BLaER1 (cell line): ENCODE data around the gene OR2A7.
"Not testable (repeated sequence)": the region's sequence is repeated elsewhere in the genome, so short reads cannot be mapped to it uniquely, and the experiment has no call there.

Experiments used
- H3K27ac ChIP-seq: shearing (Covaris generic); formaldehyde crosslinking; 2 replicates; pipeline ENCODE4 v1.8.1; 2022
- H3K27me3 ChIP-seq: shearing (Covaris generic); formaldehyde crosslinking; 2 replicates; pipeline ENCODE4 v1.8.1; 2022
- H3K36me3 ChIP-seq: shearing (Covaris generic); formaldehyde crosslinking; 2 replicates; pipeline ENCODE4 v1.8.1; 2022
- H3K4me1 ChIP-seq: shearing (Covaris generic); formaldehyde crosslinking; 2 replicates; pipeline ENCODE4 v1.8.1; 2022
- H3K4me2 ChIP-seq: shearing (Covaris generic); formaldehyde crosslinking; 2 replicates; pipeline ENCODE4 v1.8.1; 2022
- H3K4me3 ChIP-seq: shearing (Covaris generic); formaldehyde crosslinking; 2 replicates; pipeline ENCODE4 v1.8.1; 2022
- H3K9ac ChIP-seq: shearing (Covaris generic); formaldehyde crosslinking; 2 replicates; pipeline ENCODE4 v1.8.1; 2022
- H3K9me3 ChIP-seq: shearing (Covaris generic); formaldehyde crosslinking; 2 replicates; pipeline ENCODE4 v1.8.1; 2022
- H4K20me1 ChIP-seq: shearing (Covaris generic); formaldehyde crosslinking; 2 replicates; pipeline ENCODE4 v1.8.1; 2022

Gene OR2A7

GRCh38 chr7:144264692-144265091 lies at the start of gene OR2A7:
Gene OR2A7 (minus strand): TSS chr7:144264792. CDS start chr7:144259628, 5,164 bp downstream.
- not testable (repeated sequence) for H3K4me2 ChIP-seq, H3K4me1 ChIP-seq, H3K36me3 ChIP-seq, H3K9me3 ChIP-seq, H3K27me3 ChIP-seq, H4K20me1 ChIP-seq, H3K4me3 ChIP-seq, H3K27ac ChIP-seq, H3K9ac ChIP-seq

GRCh38 chr7:144311872-144312469 lies 47.4 kb upstream of the OR2A7 start, which contains the start of gene OR2A1:
Gene OR2A1 (plus strand): TSS chr7:144312419. CDS start chr7:144318125, 5,706 bp downstream.
- not testable (repeated sequence) for H3K9me3 ChIP-seq, H3K4me1 ChIP-seq, H3K4me3 ChIP-seq, H3K27me3 ChIP-seq, H3K9ac ChIP-seq, H3K27ac ChIP-seq, H3K36me3 ChIP-seq, H3K4me2 ChIP-seq, H4K20me1 ChIP-seq

GRCh38 chr7:144311218-144311617 lies 46.6 kb upstream of the OR2A7 start:
- not testable (repeated sequence) for H3K9ac ChIP-seq, H3K9me3 ChIP-seq, H3K4me1 ChIP-seq, H3K27me3 ChIP-seq, H3K27ac ChIP-seq, H3K4me3 ChIP-seq, H4K20me1 ChIP-seq, H3K36me3 ChIP-seq, H3K4me2 ChIP-seq

- not testable (repeated sequence) for H3K27ac ChIP-seq, H3K36me3 ChIP-seq, H3K27me3 ChIP-seq, H3K4me1 ChIP-seq, H3K4me2 ChIP-seq, H3K4me3 ChIP-seq, H3K9ac ChIP-seq, H3K9me3 ChIP-seq, H4K20me1 ChIP-seq
These were observed 45.1 kb upstream of the OR2A7 start for GRCh38 chr7:144309702-144310101.

- not testable (repeated sequence) for H3K4me2 ChIP-seq, H3K4me1 ChIP-seq, H3K27ac ChIP-seq, H4K20me1 ChIP-seq, H3K9me3 ChIP-seq, H3K27me3 ChIP-seq, H3K36me3 ChIP-seq, H3K4me3 ChIP-seq, H3K9ac ChIP-seq
These were observed 40.6 kb upstream of the OR2A7 start for GRCh38 chr7:144305156-144305555.

GRCh38 chr7:144303607-144304006 lies 39.0 kb upstream of the OR2A7 start:
- H3K27ac ChIP-seq, H3K4me2 ChIP-seq, H3K9ac ChIP-seq, H3K4me3 ChIP-seq, H3K36me3 ChIP-seq, H3K27me3 ChIP-seq, H3K9me3 ChIP-seq, H4K20me1 ChIP-seq, H3K4me1 ChIP-seq: not testable (repeated sequence)

GRCh38 chr7:144302578-144303303 lies 38.1 kb upstream of the OR2A7 start:
- H4K20me1 ChIP-seq, H3K27ac ChIP-seq, H3K4me3 ChIP-seq, H3K9me3 ChIP-seq, H3K4me2 ChIP-seq, H3K9ac ChIP-seq, H3K27me3 ChIP-seq, H3K4me1 ChIP-seq, H3K36me3 ChIP-seq: not testable (repeated sequence)

GRCh38 chr7:144293794-144294499 lies 29.4 kb upstream of the OR2A7 start:
- not testable (repeated sequence) for H3K27me3 ChIP-seq, H3K36me3 ChIP-seq, H3K4me1 ChIP-seq, H3K9ac ChIP-seq, H4K20me1 ChIP-seq, H3K9me3 ChIP-seq, H3K27ac ChIP-seq, H3K4me2 ChIP-seq, H3K4me3 ChIP-seq

GRCh38 chr7:144292384-144293161 lies 28.0 kb upstream of the OR2A7 start:
- not testable (repeated sequence) for H3K9me3 ChIP-seq, H4K20me1 ChIP-seq, H3K4me3 ChIP-seq, H3K4me1 ChIP-seq, H3K27ac ChIP-seq, H3K9ac ChIP-seq, H3K4me2 ChIP-seq, H3K27me3 ChIP-seq, H3K36me3 ChIP-seq

GRCh38 chr7:144291607-144292006 lies 27.0 kb upstream of the OR2A7 start:
- H3K9me3 ChIP-seq, H3K4me2 ChIP-seq, H3K27me3 ChIP-seq, H3K27ac ChIP-seq, H3K4me1 ChIP-seq, H3K36me3 ChIP-seq, H4K20me1 ChIP-seq, H3K9ac ChIP-seq, H3K4me3 ChIP-seq: not testable (repeated sequence)

- H3K9ac ChIP-seq, H3K36me3 ChIP-seq, H3K27ac ChIP-seq, H3K27me3 ChIP-seq, H3K4me3 ChIP-seq, H3K4me2 ChIP-seq, H3K4me1 ChIP-seq, H4K20me1 ChIP-seq, H3K9me3 ChIP-seq: not testable (repeated sequence)
These were observed 22.7 kb upstream of the OR2A7 start for GRCh38 chr7:144287171-144287784.

GRCh38 chr7:144283716-144284115 lies 19.1 kb upstream of the OR2A7 start:
- not testable (repeated sequence) for H3K9me3 ChIP-seq, H4K20me1 ChIP-seq, H3K4me2 ChIP-seq, H3K4me1 ChIP-seq, H3K4me3 ChIP-seq, H3K36me3 ChIP-seq, H3K27ac ChIP-seq, H3K9ac ChIP-seq, H3K27me3 ChIP-seq

- H3K27ac ChIP-seq, H3K9me3 ChIP-seq, H3K9ac ChIP-seq: not testable (repeated sequence)
These were observed 17.9 kb upstream of the OR2A7 start for GRCh38 chr7:144282490-144282889.

GRCh38 chr7:144281981-144282380 lies 17.4 kb upstream of the OR2A7 start:
- H3K27me3 ChIP-seq, H3K4me1 ChIP-seq, H4K20me1 ChIP-seq, H3K36me3 ChIP-seq, H3K9ac ChIP-seq, H3K4me3 ChIP-seq, H3K27ac ChIP-seq, H3K9me3 ChIP-seq, H3K4me2 ChIP-seq: not testable (repeated sequence)

More at GRCh38 chr7:144282490-144282889, 17.9 kb upstream of the OR2A7 start:
- H3K36me3 ChIP-seq, H3K4me3 ChIP-seq, H3K27me3 ChIP-seq, H3K4me2 ChIP-seq, H4K20me1 ChIP-seq, H3K4me1 ChIP-seq: not testable (repeated sequence)
